Activated CD8-positive, alpha-beta memory T cell treated with anti-CD3 and anti-CD28 coated beads for 4 hours (primary cell): ENCODE results near the gene TP53I11.

Source experiments
- DNase-seq, 2 donors: peaks; one replicate each; pipeline ENCODE4 v3.0.0-alpha.2; 2020; ENCODE audit warnings: low read depth in 2 of 2

TP53I11 gene

DNA sequence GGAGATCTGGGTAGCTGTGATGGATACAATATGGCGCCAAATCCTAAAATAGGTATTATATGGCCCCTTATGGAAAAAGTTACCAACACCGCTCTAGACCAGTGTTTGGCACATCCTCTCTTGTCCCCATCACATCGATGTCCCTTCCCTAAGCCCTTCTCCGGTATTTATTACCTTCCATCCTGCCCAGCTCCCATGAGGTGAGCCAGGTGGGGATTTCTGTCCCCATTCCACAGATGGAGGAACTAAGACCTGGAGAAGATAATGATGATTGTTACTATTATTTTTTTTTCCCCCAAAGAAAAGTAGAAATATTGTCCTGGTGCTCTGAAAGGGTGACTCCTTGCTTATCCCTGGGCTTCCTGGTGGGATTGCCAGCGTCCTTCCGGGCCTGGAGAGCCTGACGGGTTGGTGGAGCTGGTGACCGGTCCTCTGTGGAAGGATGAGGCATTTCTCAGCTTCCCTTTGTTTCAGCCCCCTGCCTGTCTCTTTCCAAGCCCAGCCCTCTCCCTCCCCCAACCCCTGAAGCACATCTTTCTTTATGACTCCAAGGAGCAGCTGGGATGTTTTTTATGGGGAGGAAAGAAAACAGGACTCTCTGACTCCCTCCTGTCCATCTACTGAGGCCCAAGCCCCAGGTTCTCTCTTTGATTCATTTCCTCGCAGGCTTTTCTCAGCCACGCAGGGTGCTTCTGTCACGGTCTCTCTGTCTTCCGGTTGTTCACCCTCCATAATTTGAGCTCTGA lies 65.4 kb downstream of the TP53I11 start:
- no peak for DNase-seq

DNA sequence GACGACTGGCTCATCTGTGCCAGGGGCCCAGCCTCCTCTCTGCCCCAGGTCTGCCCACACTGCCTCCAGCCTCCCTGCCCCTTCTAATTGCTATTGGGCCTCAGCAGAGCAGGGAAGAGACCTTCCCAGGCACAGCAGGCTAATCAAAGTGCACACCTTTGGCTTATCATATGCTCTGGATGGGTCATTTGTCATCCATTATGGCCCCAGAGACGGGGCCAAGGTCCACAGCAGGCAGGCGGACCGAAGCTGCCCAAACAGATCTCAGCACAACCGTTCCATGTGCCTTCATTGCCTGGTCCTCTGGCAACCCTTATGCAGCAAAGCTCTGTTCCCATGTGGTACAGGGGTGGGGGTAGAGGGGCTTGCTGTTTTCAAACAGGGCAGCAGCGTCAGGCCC lies 66.6 kb downstream of the TP53I11 start:
- DNase-seq, result no peak

DNA sequence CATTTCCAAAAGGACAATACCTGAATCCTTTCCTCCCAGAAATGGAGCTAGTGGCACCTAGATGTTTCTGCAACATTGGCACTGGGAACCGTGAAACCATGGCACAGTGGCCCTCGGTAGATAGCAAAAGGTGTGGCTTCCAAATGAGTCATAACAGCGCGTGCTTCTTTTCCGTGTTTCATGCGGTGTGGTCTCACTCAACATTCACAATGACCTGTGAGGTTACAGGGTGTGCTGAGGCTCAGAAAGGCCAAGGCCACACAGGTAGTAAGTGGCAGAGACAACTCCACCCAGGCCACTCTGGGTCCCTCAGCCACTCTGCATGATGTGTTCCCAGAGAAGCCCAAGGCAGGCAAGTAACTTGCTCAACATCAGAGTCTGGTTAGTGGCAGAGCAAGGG lies 67.4 kb downstream of the TP53I11 start:
- no peak for DNase-seq
